HG02973 (cell line): ENCODE results near the gene PSMA1.
"Not testable (repeated sequence)": the region's sequence is repeated elsewhere in the genome, so short reads cannot be mapped to it uniquely, and the experiment has no call there.

Experiments
- ATAC-seq: cut with Tn5 transposase; IDR thresholded peaks from one replicate; pipeline ENCODE4 v1.9.1; 2021; ENCODE audit warnings: moderate library complexity; ENCODE audit not compliant: unreplicated experiment

Gene PSMA1

GRCh38 chr11:14535166-14535565 lies 15.0 kb upstream of the PSMA1 start:
- not testable (repeated sequence) for ATAC-seq

GRCh38 chr11:14529951-14530350 lies 9.8 kb upstream of the PSMA1 start:
- no peak for ATAC-seq

GRCh38 chr11:14529321-14529720 lies 9.1 kb upstream of the PSMA1 start:
- ATAC-seq = no peak

DNA sequence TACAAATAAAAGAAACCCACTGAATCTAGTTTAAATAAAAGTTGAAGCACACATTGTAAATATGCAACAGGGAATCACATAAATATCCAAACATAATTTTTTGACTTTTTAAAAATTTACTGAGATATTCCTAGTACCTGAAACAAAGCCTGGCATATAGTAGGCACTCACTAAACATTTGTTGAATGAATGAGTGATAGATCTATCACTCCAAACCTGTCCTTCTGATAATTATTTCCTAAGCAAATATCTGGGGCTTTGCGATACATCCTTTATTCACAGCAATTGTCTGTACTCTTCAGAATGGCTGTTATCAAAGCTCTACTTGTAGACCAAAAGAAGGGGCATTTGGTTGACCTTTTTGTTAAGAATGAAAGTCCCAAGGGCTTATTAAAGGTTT lies 2.6 kb upstream of the PSMA1 start:
- no peak for ATAC-seq

DNA sequence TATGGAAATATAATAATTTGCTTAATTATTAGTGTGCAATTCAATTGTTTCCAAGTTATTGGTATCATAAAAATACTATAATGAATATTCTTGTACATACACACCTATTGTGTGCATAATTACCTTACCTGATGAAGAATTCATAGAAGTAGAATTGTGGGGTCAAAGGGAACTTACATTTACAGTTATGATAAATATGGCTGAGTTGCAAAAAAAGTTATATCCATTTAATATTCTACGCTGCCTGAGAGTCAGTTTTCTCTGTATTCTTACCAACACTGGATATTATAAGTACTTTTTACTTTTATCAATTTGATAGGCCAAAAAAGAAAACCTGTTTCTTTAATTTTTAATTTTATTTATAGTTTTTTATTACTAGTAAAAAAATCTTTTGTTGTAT lies 2.1 kb upstream of the PSMA1 start:
- ATAC-seq = no peak

- ATAC-seq = no peak
Measured at GRCh38 chr11:14520747-14521151, 563 bp upstream of the PSMA1 start.

GRCh38 chr11:14519597-14519916 lies 629 bp downstream of the PSMA1 start:
- no peak for ATAC-seq

DNA sequence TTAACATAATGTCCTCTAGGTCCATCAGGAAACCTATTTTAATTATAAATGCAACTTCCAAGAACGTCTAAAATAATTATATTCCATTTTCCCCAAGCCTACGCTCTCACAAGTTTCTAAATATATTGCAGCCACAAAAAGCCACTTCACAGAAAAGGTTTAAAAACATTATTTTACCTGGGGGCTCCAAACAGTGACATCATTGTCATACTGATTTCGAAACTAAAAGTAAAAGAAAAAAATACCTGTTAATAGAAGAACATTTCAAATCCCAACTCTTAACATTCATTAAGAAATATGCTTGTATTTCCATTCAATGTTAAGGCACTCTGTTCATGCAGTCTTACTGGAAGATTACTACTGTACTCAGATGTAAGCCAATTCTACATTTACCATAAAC lies 1.4 kb downstream of the PSMA1 start:
- no peak for ATAC-seq

DNA sequence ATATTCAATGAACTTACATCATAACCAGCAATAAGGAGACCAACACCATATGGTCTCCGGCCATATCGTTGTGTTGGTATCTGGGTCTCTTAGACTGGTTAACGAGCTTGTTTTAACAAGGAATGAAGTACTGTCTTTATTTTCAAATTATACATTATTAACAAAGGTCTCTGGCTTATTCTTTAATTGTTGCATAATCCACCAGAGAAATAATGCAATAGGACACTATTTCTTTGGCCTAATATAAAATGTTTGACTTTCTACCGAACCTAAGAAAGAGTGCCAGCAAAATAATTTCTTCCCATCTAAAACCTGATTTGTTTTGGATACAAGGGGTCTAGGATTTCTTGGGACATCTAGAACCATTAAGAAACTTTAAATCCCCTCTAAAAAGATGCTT lies 6.4 kb downstream of the PSMA1 start:
- no peak for ATAC-seq

DNA sequence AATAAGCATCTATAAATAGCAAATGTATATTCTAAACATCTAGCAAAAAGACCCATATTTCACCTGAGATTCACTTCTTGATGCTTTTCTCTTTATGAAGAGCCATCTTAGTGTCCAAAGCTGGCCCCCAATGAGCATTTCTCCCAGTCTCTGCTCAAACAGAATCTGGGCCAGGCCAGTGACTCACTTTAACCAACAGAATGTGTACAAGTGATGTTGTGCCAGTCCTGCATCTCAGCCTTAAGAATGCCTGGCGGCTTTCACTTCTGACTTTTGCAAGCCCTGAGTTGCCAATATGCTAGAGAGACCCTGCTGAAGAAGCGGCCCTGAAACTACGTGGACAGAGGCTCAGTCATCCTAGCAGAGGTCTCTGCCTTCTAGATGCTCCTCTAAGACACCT lies 13.7 kb downstream of the PSMA1 start:
- no peak for ATAC-seq

DNA sequence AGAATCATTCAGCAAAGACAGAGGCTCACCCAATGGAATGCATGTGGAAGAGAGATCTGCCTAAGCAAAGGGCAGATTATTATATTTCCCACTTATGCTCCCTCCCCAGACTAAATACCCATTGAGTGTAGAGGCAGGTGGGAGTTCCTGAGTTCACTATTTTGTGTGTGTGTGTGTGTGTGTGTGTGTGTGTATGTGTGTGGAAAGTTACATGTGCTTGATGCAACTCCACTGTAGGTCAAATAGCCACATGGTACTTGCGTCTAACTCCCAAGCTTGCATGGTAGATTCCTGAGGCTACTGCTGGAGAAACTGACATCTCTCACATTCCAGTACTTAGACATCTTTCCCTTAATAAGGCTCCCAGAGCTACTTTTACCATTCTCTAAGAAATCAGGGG lies 17.2 kb downstream of the PSMA1 start:
- ATAC-seq = no peak

GRCh38 chr11:14502039-14502438 lies 18.1 kb downstream of the PSMA1 start:
- no peak for ATAC-seq

- peak; percentile 57 for ATAC-seq
Measured at GRCh38 chr11:14500181-14500651, 20.0 kb downstream of the PSMA1 start.

- ATAC-seq = peak; percentile 92
Measured at GRCh38 chr11:14499560-14500180, 20.5 kb downstream of the PSMA1 start, which contains the start of gene COPB1. Gene COPB1 (minus strand): TSS chr11:14499811. CDS start chr11:14498928, 883 bp downstream.

DNA sequence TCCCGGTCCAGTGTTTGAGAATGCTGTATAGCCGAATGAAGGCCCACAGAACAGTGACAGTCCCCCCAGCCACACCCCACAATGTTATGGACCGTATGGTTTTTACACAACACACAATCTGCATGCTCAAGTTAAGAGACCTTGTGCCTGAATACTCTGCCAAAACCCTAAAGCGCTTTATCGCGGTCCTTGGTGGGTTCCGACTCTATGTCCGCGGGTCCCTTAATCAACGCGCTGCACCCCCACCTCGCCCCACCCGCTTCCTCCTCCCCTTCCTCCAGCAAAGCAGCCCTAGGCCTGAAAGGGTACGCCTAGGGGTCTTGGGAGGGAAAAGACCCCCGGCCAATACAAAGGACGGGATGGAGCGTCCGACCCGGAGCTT lies 21.0 kb downstream of the PSMA1 start:
- no peak for ATAC-seq

GRCh38 chr11:14480716-14481115 lies 39.5 kb downstream of the PSMA1 start:
- ATAC-seq = no peak

- ATAC-seq = no peak
Measured at GRCh38 chr11:14471127-14471526, 49.1 kb downstream of the PSMA1 start.

- no peak for ATAC-seq
Measured at GRCh38 chr11:14463623-14464022, 56.6 kb downstream of the PSMA1 start.

- ATAC-seq = no peak
Measured at GRCh38 chr11:14460147-14460546, 60.0 kb downstream of the PSMA1 start.

DNA sequence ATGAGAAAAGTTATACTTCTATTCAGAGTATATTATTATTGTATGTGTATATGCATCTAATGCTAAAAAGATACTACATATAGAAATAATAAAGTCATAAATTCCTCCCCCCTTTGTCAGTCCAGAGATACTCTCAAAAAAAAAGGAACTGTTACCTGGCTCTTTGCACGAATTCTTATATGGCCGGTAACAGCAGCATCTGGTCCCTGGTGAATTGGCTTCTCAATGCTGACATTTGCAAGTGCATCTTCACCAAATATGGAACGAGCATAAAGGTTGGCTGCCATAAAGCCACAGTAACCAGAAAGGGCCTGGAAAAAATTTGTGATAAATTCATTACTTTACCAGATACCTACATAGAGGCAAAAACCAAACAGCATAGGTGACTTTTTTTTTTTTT lies 61.8 kb downstream of the PSMA1 start:
- ATAC-seq = no peak

DNA sequence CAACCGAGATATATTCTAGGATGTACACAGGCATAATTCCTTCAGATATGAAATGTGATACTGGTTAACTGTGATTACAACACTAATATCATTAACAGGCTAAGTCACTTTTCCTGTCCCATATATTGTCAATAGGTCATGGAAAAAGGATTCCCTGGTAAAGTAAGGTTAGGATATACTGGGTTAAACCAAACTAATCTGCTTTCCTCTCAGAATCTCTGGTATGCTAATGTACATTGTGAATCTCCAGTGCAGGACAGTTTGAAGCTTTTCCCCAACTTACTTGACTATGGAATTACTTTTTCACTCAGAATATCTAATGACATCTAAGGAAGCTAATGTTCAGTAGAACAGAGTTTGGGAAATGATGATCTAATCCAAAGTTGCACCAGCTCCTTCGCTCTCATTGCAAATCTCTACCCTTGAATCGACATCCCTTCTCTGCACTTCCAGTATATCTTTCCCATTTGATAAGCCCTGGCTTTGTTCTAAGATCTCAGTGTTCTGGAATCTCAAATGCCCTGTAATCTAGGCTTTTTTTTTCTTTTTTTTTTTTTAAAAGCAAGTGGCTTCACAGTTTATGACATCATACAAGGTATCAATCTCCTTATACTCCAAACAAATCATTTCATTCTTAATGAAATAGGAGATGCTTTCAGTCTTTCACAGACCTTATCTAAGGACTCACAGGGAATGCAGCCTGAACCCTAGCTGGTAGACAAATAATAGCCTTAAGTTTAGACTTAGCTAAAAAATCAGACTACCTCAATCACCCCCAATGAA lies 64.3 kb downstream of the PSMA1 start:
- no peak for ATAC-seq
